Measurements from ENCODE around the gene LAG3.

Gene LAG3

DNA sequence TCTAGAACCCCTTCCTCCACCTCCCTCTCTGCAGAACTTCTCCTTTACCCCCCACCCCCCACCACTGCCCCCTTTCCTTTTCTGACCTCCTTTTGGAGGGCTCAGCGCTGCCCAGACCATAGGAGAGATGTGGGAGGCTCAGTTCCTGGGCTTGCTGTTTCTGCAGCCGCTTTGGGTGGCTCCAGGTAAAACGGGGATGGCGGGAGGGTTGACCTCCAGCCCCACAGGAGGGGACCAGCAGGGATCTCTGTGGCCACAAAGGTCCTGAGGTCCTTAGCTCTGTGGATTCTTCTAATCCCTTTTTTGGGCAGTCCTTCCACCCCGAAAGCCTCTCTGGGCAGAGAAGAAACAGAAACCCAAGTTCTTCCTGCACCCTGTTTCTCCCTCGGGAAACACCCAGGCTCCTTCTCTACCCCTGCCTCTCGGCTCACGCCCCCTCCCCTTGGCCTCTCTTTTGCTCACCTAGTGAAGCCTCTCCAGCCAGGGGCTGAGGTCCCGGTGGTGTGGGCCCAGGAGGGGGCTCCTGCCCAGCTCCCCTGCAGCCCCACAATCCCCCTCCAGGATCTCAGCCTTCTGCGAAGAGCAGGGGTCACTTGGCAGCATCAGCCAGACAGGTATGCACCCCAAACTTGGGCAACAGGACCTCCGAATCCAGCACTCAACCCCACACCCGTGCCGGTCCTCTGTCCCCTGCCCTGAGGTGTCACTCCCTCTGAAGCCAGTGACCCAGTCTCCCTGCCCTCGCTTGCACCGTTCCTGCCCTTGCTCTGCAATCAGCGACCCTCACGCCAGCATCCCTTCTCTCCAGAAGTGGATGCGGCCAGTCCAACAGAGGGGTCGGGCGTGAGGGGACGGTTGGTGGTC is 638 bp downstream of the LAG3 start:
- no peak for DNase-seq

GRCh38 chr12:6773590-6774351 is 1.5 kb downstream of the LAG3 start:
- no peak for DNase-seq

DNA sequence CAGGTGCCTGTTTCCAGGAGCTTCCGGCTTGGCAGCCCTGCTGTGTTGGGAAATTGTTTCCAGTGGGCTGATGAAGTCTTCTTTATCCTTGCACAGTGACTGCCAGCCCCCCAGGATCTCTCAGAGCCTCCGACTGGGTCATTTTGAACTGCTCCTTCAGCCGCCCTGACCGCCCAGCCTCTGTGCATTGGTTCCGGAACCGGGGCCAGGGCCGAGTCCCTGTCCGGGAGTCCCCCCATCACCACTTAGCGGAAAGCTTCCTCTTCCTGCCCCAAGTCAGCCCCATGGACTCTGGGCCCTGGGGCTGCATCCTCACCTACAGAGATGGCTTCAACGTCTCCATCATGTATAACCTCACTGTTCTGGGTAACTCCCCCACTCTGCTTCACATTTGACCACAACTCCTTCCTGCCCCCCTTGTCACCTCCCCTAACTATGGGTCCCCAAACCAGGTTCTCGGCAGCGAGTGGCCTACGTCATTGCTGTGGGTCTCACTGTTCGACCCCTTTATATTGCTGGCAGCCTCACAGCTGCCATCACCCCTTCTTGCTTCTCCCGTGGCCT is 2.3 kb downstream of the LAG3 start:
- DNase-seq, result no peak

GRCh38 chr12:6775185-6776174 is 3.2 kb downstream of the LAG3 start:
- no peak for DNase-seq

- DNase-seq, result no peak
Measured at GRCh38 chr12:6777386-6777785, 5.1 kb downstream of the LAG3 start.

GRCh38 chr12:6778217-6778573 is 5.9 kb downstream of the LAG3 start:
- no peak for DNase-seq

GRCh38 chr12:6778574-6779550 is 6.5 kb downstream of the LAG3 start:
- peak; percentile 95 to 96 for DNase-seq

GRCh38 chr12:6779708-6780432 is 7.5 kb downstream of the LAG3 start:
- DNase-seq, result no peak

DNA sequence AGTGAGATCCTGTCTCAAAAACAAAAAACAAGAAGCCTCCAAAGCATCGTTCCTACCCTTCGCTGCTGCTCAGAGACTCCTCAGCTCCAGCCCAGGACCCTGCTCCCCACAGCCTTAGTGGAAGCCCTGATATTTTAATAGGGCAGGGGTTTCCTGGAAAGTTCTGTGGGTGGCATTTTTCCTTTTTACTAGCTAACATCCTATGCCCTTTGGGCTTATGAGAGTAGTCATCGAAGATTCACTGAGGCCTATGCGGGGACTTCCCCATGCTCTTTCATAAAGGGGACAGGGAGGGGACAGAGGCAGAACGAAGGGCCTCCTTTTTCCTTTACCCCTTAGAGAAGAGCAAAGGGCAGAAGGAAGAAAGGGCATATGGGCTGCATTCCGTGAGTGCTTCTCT is 8.3 kb downstream of the LAG3 start:
- no peak for DNase-seq

GRCh38 chr12:6782119-6782518 is 9.8 kb downstream of the LAG3 start:
- DNase-seq, result no peak

GRCh38 chr12:6782850-6783566 is 10.7 kb downstream of the LAG3 start:
- DNase-seq, result no peak

- no peak for DNase-seq
Measured at GRCh38 chr12:6783828-6784227, 11.5 kb downstream of the LAG3 start.

DNA sequence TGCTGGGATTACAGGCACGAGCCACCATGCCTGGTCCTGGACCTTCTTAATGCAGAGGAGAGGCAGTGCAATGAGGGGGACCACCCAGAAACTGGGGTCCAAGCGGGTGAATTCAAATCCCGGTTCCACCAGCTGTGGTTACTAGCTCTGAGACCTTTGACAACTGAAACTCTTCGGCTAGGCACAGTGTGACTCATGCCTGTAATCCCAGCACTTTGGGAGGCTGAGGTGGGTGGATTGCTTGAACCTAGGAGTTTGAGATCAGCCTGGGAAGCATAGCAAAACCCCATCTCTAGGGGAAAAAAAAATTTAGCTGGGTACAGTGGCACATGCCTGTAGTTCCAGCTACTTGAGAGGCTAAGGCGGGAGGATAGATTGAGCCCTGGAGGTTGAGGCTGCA is 12.0 kb downstream of the LAG3 start:
- DNase-seq, result no peak

DNA sequence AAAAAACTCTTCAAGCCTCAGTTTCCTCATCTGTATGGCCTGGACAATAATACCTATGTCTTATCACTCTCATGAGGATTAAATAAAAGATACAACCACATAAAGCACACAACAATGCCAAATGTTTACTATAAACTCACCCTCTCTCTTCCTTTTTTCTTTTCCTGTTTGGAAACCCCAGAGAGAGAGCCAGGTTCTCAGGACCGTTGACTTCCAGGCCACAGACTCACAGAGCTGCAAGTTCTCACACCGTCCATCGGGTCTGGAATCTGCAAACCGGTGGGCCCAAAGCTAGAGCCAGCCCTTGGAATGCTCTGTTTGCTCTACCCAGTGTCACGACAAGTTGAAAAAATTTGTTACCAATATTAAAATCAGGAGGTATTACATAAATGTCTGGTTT is 12.4 kb downstream of the LAG3 start:
- no peak for DNase-seq

DNA sequence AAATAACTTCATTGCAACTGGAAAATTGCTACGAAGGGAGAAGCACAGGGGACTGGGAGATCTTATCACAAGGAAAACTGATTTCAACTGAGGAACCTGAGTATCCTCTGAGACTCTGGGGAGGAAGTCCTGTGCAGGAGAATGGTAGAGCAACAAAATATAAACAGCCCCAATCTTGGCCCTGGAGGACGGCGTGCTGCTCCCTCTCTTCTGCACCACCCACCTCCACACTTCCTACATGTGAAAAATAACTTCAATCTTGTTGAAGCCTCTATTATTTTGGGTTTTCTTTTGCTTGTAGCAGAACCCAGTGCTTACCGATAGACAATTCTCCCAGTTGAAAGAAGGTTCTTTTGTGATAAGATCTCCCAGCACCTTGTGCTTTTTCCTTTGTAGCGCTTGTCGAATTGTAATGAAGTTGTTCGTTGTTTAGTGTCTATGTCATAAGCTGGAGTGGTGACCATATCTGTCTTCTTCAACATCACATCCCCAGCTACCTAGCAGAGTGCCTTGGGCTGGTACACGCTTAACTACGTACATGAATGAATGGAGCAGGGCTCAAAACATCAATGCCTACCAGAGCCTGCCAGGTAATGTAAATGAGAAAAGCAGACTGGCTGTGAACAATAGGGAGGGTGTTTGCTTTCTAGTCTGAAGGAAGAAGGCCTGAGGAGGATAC is 14.2 kb downstream of the LAG3 start:
- no peak for DNase-seq

DNA sequence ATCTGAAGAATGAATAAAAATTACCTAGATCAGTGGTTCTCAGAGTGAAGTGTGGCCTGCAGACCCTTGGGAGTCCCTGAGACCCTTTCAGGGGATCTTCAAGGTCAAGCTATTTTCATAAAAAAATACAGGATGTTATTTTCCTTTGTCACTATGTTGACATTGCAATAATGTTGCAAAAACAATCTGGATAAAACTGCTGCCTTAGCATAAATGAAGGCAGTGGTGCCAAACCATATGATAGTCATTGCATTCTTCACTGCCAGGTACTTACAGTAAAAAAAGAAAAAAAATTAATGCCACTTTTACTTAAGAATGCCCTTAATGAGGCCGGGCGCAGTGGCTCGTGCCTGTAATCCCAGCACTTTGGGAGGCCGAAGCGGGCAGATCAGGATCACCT is 15.0 kb downstream of the LAG3 start:
- DNase-seq, result no peak

- DNase-seq, result no peak
Measured at GRCh38 chr12:6788972-6789924, 16.9 kb downstream of the LAG3 start, which contains the start of gene CD4. TSS of gene CD4 (plus strand) at chr12:6789528. CDS start at chr12:6800139, 10,611 bp downstream.

DNA sequence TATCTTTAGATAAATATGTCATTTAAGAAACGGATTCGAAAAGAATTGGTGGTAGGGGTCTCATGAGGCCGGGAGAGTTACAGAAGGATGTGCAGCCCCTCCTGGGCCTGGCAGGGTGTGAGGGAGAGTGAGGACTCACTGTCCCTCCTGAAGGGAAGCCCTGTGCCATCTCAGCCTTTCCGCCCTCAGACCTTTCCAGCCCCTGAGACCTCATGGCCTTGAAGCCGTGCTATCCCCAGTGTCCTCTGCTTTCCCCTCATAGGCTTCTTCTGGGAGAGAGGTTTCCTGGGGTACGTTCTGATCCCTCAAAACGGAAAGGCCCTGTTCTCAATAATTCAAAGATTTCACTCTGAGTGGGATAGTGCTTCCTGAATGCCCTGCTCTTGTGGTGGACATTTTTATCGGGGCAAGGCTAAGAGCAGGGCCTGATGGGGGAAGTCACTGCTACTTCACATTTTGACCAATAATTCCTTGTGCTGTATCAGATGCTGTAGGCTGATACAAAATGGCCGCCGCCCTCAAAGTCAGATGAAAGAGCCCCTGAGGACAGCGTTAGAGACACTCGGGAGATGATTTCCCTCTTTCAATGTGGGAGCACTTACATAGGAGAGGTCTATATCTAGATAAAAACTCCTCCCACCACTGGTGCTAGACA is 18.3 kb downstream of the LAG3 start:
- no peak for DNase-seq
